ENCODE results near the gene LEF1. TPM values are rescaled to one million over a fixed set of nuclear protein-coding genes. Genes with fewer than 3 reads are reported as not detected.

The LEF1 gene
- total and polyA plus RNA-seq, 2 donors (not counting 1 experiment from before 2014, with no cell fraction given), result 1.8 to 2.6 TPM

DNA sequence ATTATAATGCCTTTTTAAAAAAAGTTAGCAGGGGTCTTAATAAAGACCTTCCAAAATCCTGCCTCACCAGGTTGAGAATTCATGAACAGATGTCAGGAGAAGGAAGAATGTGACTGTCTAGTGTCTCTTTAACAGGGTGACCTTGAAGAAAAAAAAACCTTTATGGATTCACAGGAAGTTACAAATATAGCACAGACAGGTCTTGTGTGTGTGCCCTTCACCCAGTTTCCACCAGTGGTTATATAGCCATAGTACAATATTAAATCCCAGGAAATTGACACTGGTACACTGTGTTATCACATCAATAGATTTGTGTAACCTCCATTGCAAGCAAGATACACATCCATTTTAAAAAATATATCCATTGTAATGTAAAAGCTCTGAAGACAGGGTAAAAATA lies 135.4 kb downstream of the LEF1 start:
- no peak for DNase-seq (ENCODE audit: low read depth in 2 of 2)
- Histone ChIP-seq H3K9me3 (ENCODE audit: control insufficient read depth, insufficient read depth, low read depth, low read length) (no peaks in the 10 kb centered on the region), H3K9ac (ENCODE audit: insufficient read depth, low read length) (no peak overlapping the region), H4K20me1 (ENCODE audit: control insufficient read depth, extremely low read depth, insufficient read depth, low read length) (no peaks in the 10 kb centered on the region), H3K27ac (ENCODE audit: insufficient read depth, low read length) (no peak overlapping the region), H3K79me2 (ENCODE audit: control insufficient read depth, insufficient read depth, low read length) (no peaks in the 10 kb centered on the region), H3K27me3 (ENCODE audit: control insufficient read depth, insufficient read depth, low read length) (no peaks in the 10 kb centered on the region), H3K4me1 (ENCODE audit: control insufficient read depth, extremely low read depth, insufficient read depth, low read length) (peaks cover 2% of the 10 kb centered on the region), H3K4me3 (replicated peaks in 1 of 4; ENCODE audit: control extremely low read depth in 1 of 4, insufficient read depth in 1 of 4, low read depth in 3 of 4, low read length in 4 of 4) (no peak overlapping the region), H3K4me2 (ENCODE audit: extremely low read depth, insufficient read depth, low read length) (no peak overlapping the region), H3K36me3 (ENCODE audit: control insufficient read depth, insufficient read depth, low read length) (peaks cover 2% of the 10 kb centered on the region), H2AFZ (ENCODE audit: low read length) (no peak overlapping the region)
- TF ChIP-seq, protein P1, sequence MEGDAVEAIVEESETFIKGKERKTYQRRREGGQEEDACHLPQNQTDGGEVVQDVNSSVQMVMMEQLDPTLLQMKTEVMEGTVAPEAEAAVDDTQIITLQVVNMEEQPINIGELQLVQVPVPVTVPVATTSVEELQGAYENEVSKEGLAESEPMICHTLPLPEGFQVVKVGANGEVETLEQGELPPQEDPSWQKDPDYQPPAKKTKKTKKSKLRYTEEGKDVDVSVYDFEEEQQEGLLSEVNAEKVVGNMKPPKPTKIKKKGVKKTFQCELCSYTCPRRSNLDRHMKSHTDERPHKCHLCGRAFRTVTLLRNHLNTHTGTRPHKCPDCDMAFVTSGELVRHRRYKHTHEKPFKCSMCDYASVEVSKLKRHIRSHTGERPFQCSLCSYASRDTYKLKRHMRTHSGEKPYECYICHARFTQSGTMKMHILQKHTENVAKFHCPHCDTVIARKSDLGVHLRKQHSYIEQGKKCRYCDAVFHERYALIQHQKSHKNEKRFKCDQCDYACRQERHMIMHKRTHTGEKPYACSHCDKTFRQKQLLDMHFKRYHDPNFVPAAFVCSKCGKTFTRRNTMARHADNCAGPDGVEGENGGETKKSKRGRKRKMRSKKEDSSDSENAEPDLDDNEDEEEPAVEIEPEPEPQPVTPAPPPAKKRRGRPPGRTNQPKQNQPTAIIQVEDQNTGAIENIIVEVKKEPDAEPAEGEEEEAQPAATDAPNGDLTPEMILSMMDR (conservative IDR thresholded peaks at IDR 0.05 in 1 of 2, IDR thresholded peaks at IDR 0.05 in 1 of 2; ENCODE audit: low read depth in 1 of 2, low read length in 2 of 2), result no peak
- no peak for TF ChIP-seq EZH2 (IDR thresholded peaks at IDR 0.05; ENCODE audit: low read length, missing control alignments)

DNA sequence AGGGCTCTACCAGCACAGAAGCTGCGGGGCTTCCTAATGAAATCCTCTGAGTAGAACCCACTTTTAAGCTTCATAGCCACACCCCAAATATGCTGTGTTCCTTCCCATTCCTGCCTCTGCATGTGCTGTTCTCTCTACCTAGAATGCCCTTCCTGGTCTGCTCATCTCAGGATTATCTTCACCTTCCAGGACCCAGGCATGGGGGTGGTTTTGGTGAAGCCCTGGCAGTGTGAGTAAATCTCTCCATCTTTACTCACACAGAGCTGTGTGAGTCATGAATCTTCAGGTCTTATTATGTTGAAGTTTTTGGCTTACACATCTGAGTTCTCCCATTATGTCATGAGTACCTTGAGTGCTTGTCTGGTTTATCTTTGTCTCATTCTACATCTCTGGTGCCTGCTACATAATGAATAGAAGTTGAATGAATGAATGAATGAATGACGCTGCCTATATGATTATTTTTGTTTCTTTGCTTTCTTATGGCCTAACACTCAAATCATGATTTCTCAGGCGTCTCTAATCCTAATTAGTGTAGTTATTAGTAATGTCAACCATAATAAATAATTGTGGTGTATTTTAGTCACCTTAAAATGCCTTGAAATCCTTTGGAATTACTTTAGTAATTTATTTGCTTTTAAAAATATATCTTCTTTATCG lies 137.2 kb downstream of the LEF1 start:
- Histone ChIP-seq H3K9me3 (ENCODE audit: control insufficient read depth, insufficient read depth, low read depth, low read length) (no peaks in the 10 kb centered on the region), H3K4me3 (replicated peaks in 1 of 4; ENCODE audit: control extremely low read depth in 1 of 4, insufficient read depth in 1 of 4, low read depth in 3 of 4, low read length in 4 of 4) (no peak overlapping the region), H3K9ac (ENCODE audit: insufficient read depth, low read length) (no peak overlapping the region), H3K36me3 (ENCODE audit: control insufficient read depth, insufficient read depth, low read length) (peaks cover 2% of the 10 kb centered on the region), H3K4me2 (ENCODE audit: extremely low read depth, insufficient read depth, low read length) (no peak overlapping the region), H2AFZ (ENCODE audit: low read length) (no peak overlapping the region), H3K27ac (ENCODE audit: insufficient read depth, low read length) (no peak overlapping the region), H3K79me2 (ENCODE audit: control insufficient read depth, insufficient read depth, low read length) (no peaks in the 10 kb centered on the region), H3K27me3 (ENCODE audit: control insufficient read depth, insufficient read depth, low read length) (no peaks in the 10 kb centered on the region), H4K20me1 (ENCODE audit: control insufficient read depth, extremely low read depth, insufficient read depth, low read length) (no peaks in the 10 kb centered on the region), H3K4me1 (ENCODE audit: control insufficient read depth, extremely low read depth, insufficient read depth, low read length) (peaks cover 2% of the 10 kb centered on the region)
- DNase-seq (ENCODE audit: low read depth in 2 of 2), result peak in 1 of 2 donors; percentile 41
- no peak for TF ChIP-seq EZH2 (IDR thresholded peaks at IDR 0.05; ENCODE audit: low read length, missing control alignments)
- TF ChIP-seq, protein P1 (conservative IDR thresholded peaks at IDR 0.05 in 1 of 2, IDR thresholded peaks at IDR 0.05 in 1 of 2; ENCODE audit: low read depth in 1 of 2, low read length in 2 of 2), result no peak

DNA sequence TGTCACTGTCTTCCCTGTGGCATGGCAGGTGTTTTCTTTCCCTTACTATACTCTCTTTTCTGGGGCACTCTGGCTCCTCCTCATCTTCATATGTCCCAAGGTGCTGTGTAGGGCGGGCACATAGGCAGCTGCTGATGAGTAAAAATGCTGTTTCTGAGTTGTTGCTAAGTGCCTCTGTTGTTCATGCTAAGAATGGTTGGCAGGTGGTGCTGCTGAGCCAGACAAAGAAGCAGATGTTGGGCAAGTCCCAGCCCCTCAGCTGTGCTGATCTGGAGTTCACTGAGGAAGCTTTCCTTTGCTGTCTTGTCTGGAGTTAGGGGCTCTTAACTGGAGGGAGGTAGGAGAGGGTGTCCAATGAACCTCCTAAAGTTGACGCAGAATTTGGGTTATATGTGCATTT lies 138.4 kb downstream of the LEF1 start:
- Histone ChIP-seq H3K4me1 (ENCODE audit: control insufficient read depth, extremely low read depth, insufficient read depth, low read length) (peaks cover 2% of the 10 kb centered on the region), H3K27ac (ENCODE audit: insufficient read depth, low read length) (no peak overlapping the region), H3K27me3 (ENCODE audit: control insufficient read depth, insufficient read depth, low read length) (no peaks in the 10 kb centered on the region), H4K20me1 (ENCODE audit: control insufficient read depth, extremely low read depth, insufficient read depth, low read length) (no peaks in the 10 kb centered on the region), H3K36me3 (ENCODE audit: control insufficient read depth, insufficient read depth, low read length) (peaks cover 2% of the 10 kb centered on the region), H3K9ac (ENCODE audit: insufficient read depth, low read length) (no peak overlapping the region), H3K4me3 (replicated peaks in 1 of 4; ENCODE audit: control extremely low read depth in 1 of 4, insufficient read depth in 1 of 4, low read depth in 3 of 4, low read length in 4 of 4) (no peak overlapping the region), H2AFZ (ENCODE audit: low read length) (no peak overlapping the region), H3K4me2 (ENCODE audit: extremely low read depth, insufficient read depth, low read length) (no peak overlapping the region), H3K9me3 (ENCODE audit: control insufficient read depth, insufficient read depth, low read depth, low read length) (no peaks in the 10 kb centered on the region), H3K79me2 (ENCODE audit: control insufficient read depth, insufficient read depth, low read length) (no peaks in the 10 kb centered on the region)
- peak; percentile 64 to 73 for DNase-seq (ENCODE audit: low read depth in 2 of 2)
- TF ChIP-seq, protein P1 (conservative IDR thresholded peaks at IDR 0.05 in 1 of 2, IDR thresholded peaks at IDR 0.05 in 1 of 2; ENCODE audit: low read depth in 1 of 2, low read length in 2 of 2), result peak; percentile 65 to 66
- no peak for TF ChIP-seq EZH2 (IDR thresholded peaks at IDR 0.05; ENCODE audit: low read length, missing control alignments)
